Measurements from ENCODE around the gene BMPR2. TPM values are rescaled to one million over a fixed set of nuclear protein-coding genes. Genes with fewer than 3 reads are reported as not detected.
"Not testable (repeated sequence)": the region's sequence is repeated elsewhere in the genome, so short reads cannot be mapped to it uniquely, and the experiment has no call there.

BMPR2 gene
- total and polyA plus RNA-seq, 7 donors = 2.5 to 74.9 (median 49.9) TPM

GRCh38 chr2:202436626-202437025 lies 60.5 kb downstream of the BMPR2 start:
- TF ChIP-seq POLR2A (IDR thresholded peaks at IDR 0.05) (no peak), POLR2AphosphoS5 (IDR thresholded peaks at IDR 0.05) (no peak), EP300 (IDR thresholded peaks at IDR 0.05) (no peak)
- TF ChIP-seq, protein P1, sequence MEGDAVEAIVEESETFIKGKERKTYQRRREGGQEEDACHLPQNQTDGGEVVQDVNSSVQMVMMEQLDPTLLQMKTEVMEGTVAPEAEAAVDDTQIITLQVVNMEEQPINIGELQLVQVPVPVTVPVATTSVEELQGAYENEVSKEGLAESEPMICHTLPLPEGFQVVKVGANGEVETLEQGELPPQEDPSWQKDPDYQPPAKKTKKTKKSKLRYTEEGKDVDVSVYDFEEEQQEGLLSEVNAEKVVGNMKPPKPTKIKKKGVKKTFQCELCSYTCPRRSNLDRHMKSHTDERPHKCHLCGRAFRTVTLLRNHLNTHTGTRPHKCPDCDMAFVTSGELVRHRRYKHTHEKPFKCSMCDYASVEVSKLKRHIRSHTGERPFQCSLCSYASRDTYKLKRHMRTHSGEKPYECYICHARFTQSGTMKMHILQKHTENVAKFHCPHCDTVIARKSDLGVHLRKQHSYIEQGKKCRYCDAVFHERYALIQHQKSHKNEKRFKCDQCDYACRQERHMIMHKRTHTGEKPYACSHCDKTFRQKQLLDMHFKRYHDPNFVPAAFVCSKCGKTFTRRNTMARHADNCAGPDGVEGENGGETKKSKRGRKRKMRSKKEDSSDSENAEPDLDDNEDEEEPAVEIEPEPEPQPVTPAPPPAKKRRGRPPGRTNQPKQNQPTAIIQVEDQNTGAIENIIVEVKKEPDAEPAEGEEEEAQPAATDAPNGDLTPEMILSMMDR (IDR thresholded peaks at IDR 0.05) = no peak
- H3K4me3 ChIP-seq = no peak overlapping the region
- H3K4me1 ChIP-seq = peaks cover 0 to 39% (median 26%) of the 10 kb centered on the region in 4 donors
- WGBS, 2 donors = 76 to 77% methylated on average over 3 of the region's 3 CpGs
- H3K27ac ChIP-seq = peak overlapping the region in 3 of 4 donors; percentile 21 to 56 (median 47)
- no peaks in the 10 kb centered on the region for H3K36me3 ChIP-seq
- intact Hi-C loops (cut with DNase I) = no loop called here
- no peaks in the 10 kb centered on the region for H3K9me3 ChIP-seq
- no peak for DNase-seq
- H3K27me3 ChIP-seq = no peaks in the 10 kb centered on the region

DNA sequence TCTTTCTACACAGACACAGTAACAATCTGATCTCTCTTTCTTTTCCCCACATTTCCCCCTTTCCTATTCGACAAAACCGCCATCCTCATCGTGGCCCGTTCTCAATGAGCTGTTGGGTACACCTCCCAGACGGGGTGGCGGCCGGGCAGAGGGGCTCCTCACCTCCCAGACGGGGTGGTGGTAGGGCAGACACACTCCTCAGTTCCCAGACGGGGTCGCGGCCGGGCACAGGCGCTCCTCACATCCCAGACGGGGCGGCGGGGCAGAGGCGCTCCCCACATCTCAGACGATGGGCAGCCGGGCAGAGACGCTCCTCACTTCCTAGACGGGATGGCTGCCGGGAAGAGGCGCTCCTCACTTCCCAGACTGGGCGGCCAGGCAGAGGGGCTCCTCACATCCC lies 64.0 kb downstream of the BMPR2 start:
- H3K4me3 ChIP-seq; H3K36me3 ChIP-seq; H3K9me3 ChIP-seq; DNase-seq; H3K27ac ChIP-seq; H3K27me3 ChIP-seq; intact Hi-C loops (cut with DNase I): not testable (repeated sequence)
- 95 to 97% methylated on average over 24 of the region's 24 CpGs for WGBS, 2 donors
- H3K4me1 ChIP-seq = peaks cover 0 to 18% (median 12%) of the 10 kb centered on the region in 4 donors

DNA sequence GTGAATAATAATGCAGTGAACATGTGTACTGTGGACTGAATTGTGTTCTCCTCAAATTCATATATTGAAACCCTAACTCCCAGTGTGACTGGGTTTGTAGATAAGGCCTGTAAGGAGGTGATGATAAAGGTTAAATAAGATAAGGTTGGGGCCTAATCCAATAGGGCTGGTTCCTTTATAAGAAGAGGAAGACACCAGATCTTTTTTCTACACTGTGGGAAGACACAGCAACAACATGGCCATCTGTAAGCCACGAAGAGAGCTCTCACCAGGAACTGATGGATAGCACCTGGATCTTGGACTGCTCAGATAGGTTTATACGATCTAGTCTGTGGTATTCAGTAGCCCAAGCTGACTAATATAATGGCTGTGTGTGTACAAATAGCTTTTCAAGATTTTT lies 66.8 kb downstream of the BMPR2 start:
- TF ChIP-seq POLR2AphosphoS5 (IDR thresholded peaks at IDR 0.05) (no peak), EP300 (IDR thresholded peaks at IDR 0.05) (no peak), POLR2A (IDR thresholded peaks at IDR 0.05) (no peak)
- TF ChIP-seq, protein P1 (IDR thresholded peaks at IDR 0.05) = no peak
- no peak overlapping the region for H3K4me3 ChIP-seq
- no peaks in the 10 kb centered on the region for H3K9me3 ChIP-seq
- H3K4me1 ChIP-seq = no peaks in the 10 kb centered on the region
- no peaks in the 10 kb centered on the region for H3K36me3 ChIP-seq
- intact Hi-C loops (cut with DNase I) = no loop called here
- no peak for DNase-seq
- 82 to 83% methylated on average over 2 of the region's 2 CpGs for WGBS, 2 donors
- H3K27me3 ChIP-seq = no peaks in the 10 kb centered on the region
- H3K27ac ChIP-seq = no peak overlapping the region

DNA sequence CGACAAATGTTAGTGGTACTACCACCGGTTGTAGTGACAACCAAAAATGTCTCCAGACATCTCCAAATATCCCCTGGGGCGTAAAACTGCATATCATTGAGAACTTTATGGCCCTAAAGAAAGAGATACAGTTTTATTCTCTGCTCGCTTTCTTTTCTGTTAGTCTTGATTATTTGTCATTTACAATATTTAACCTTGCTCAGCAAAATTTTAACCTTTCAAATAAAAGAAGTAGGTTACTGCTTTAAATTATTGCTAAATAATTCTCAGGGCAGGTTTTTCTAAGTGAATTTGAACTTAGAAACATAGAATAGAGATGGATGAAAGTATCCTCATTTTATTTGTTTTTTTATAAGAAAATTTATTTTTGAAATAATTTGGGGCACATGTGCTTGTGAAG lies 67.9 kb downstream of the BMPR2 start:
- DNase-seq = no peak
- intact Hi-C loops (cut with DNase I) = no loop called here
- no peaks in the 10 kb centered on the region for H3K9me3 ChIP-seq
- no peaks in the 10 kb centered on the region for H3K4me1 ChIP-seq
- no peak overlapping the region for H3K27ac ChIP-seq
- WGBS, 2 donors = 93 to 96% methylated on average over 4 of the region's 4 CpGs
- no peaks in the 10 kb centered on the region for H3K36me3 ChIP-seq
- TF ChIP-seq POLR2A (IDR thresholded peaks at IDR 0.05) (no peak), EP300 (IDR thresholded peaks at IDR 0.05) (no peak), POLR2AphosphoS5 (IDR thresholded peaks at IDR 0.05) (no peak)
- TF ChIP-seq, protein P1 (IDR thresholded peaks at IDR 0.05) = no peak
- no peaks in the 10 kb centered on the region for H3K27me3 ChIP-seq
- no peak overlapping the region for H3K4me3 ChIP-seq

DNA sequence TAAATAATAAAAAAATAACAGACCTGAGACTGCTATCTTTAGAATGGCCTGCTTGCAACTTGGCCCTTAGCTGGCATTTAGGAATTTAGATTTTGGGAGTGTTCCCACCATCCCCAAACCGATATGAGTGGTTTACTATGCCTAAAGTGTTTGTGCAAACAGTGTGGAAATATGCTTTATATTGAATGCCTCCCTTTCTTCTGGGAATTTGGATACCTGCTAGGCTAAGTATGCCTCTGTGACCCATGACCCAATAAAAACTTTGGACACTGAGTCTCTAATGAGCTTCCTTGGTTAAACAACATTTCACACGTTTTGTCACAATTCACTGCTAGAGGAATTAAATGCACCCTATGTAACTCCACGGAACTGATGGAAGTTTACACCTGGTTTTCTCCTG lies 73.2 kb downstream of the BMPR2 start:
- intact Hi-C loops (cut with DNase I) = no loop called here
- Histone ChIP-seq H3K27ac (no peak overlapping the region), H3K27me3 (no peaks in the 10 kb centered on the region), H3K36me3 (no peaks in the 10 kb centered on the region), H3K4me3 (no peak overlapping the region), H3K9me3 (no peaks in the 10 kb centered on the region), H3K4me1 (peaks cover 0 to 10% (median 4%) of the 10 kb centered on the region in 4 donors)
- no peak for DNase-seq
- TF ChIP-seq, protein P1 (IDR thresholded peaks at IDR 0.05) = no peak
- TF ChIP-seq EP300 (IDR thresholded peaks at IDR 0.05) = no peak
- WGBS, 2 donors = 94 to 95% methylated on average over 3 of the region's 3 CpGs

Data from sigmoid colon (tissue), 7 donors.